Ishikawa (cell line): ENCODE results near the gene PAPLN.

Experiments
- CREB1 ChIP-seq: IDR thresholded peaks from 2 replicates; pipeline ENCODE4 v1.6.1; 2012; ENCODE audit warnings: low read depth
- EP300 ChIP-seq: IDR thresholded peaks from 2 replicates; pipeline ENCODE4 v1.6.1; 2012; ENCODE audit warnings: borderline replicate concordance
- FOXM1 ChIP-seq: IDR thresholded peaks from 2 replicates; pipeline ENCODE4 v1.6.1; 2012; ENCODE audit warnings: low read depth, borderline replicate concordance
- MAX ChIP-seq: IDR thresholded peaks from 2 replicates; pipeline ENCODE4 v1.6.1; 2012
- RAD21 ChIP-seq: IDR thresholded peaks from 2 replicates; pipeline ENCODE4 v1.6.1; 2012; ENCODE audit warnings: low read depth
- TAF1 ChIP-seq: IDR thresholded peaks from 2 replicates; pipeline ENCODE4 v1.6.1; 2012; ENCODE audit warnings: low read depth, mild to moderate bottlenecking
- YY1 ChIP-seq: IDR thresholded peaks from 2 replicates; pipeline ENCODE4 v1.6.1; 2012; ENCODE audit warnings: low read depth
- ZBTB7A ChIP-seq: IDR thresholded peaks from 2 replicates; pipeline ENCODE4 v1.6.1; 2012; ENCODE audit warnings: low read depth
- TF ChIP-seq, protein P1 (sequence below): IDR thresholded peaks from 2 replicates; pipeline ENCODE4 v1.6.1; 2012; ENCODE audit warnings: low read depth, mild to moderate bottlenecking

DNA sequence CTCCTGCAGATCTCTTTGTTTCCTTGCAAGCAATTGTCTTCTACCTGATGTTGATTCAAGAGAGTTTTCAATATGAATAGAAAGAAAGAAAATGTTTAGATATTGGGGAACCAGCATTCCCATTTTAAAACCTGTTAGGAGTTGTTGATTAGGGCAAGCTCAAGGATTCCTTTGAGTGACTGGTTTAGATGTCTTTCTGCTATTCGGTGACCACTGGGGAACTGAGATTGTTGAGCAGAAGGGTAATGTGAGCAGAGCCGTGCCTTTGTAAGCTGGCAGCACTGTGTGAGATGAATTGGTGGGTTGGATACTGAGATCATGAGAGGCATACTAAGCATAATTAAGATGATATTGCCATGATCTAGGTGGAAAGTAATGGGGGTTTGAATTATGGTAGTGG is 39.1 kb upstream of the PAPLN start:
- TF ChIP-seq, protein P1, sequence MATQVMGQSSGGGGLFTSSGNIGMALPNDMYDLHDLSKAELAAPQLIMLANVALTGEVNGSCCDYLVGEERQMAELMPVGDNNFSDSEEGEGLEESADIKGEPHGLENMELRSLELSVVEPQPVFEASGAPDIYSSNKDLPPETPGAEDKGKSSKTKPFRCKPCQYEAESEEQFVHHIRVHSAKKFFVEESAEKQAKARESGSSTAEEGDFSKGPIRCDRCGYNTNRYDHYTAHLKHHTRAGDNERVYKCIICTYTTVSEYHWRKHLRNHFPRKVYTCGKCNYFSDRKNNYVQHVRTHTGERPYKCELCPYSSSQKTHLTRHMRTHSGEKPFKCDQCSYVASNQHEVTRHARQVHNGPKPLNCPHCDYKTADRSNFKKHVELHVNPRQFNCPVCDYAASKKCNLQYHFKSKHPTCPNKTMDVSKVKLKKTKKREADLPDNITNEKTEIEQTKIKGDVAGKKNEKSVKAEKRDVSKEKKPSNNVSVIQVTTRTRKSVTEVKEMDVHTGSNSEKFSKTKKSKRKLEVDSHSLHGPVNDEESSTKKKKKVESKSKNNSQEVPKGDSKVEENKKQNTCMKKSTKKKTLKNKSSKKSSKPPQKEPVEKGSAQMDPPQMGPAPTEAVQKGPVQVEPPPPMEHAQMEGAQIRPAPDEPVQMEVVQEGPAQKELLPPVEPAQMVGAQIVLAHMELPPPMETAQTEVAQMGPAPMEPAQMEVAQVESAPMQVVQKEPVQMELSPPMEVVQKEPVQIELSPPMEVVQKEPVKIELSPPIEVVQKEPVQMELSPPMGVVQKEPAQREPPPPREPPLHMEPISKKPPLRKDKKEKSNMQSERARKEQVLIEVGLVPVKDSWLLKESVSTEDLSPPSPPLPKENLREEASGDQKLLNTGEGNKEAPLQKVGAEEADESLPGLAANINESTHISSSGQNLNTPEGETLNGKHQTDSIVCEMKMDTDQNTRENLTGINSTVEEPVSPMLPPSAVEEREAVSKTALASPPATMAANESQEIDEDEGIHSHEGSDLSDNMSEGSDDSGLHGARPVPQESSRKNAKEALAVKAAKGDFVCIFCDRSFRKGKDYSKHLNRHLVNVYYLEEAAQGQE: no peak
- TF ChIP-seq EP300: no peak
- TF ChIP-seq FOXM1: no peak
- TF ChIP-seq CREB1: no peak
- TF ChIP-seq ZBTB7A: no peak
- no peak for TF ChIP-seq MAX
- no peak for TF ChIP-seq TAF1
- no peak for TF ChIP-seq RAD21
- TF ChIP-seq YY1: no peak
